SHP77 (cell line): ENCODE measurements around the gene FHAD1.
"Not testable (repeated sequence)": the region's sequence is repeated elsewhere in the genome, so short reads cannot be mapped to it uniquely, and the experiment has no call there.

Source experiments
- DNase-seq, 2 experiments: peaks; one replicate each; lab custom pipeline; 2025; lab: John Stamatoyannopoulos, UW

FHAD1 gene

GRCh38 chr1:15305468-15305770 is 58.4 kb downstream of the FHAD1 start:
- DNase-seq = no peak

GRCh38 chr1:15306352-15306751 is 59.3 kb downstream of the FHAD1 start:
- not testable (repeated sequence) for DNase-seq

- DNase-seq = no peak
These were observed 61.1 kb downstream of the FHAD1 start for GRCh38 chr1:15308135-15308534.

- DNase-seq = no peak
These were observed 61.6 kb downstream of the FHAD1 start for GRCh38 chr1:15308621-15309027.

GRCh38 chr1:15309687-15310086 is 62.7 kb downstream of the FHAD1 start:
- no peak for DNase-seq

GRCh38 chr1:15310544-15310943 is 63.5 kb downstream of the FHAD1 start:
- DNase-seq = no peak

GRCh38 chr1:15311122-15311822 is 64.2 kb downstream of the FHAD1 start:
- no peak for DNase-seq

- no peak for DNase-seq
These were observed 64.9 kb downstream of the FHAD1 start for GRCh38 chr1:15311880-15312279.

GRCh38 chr1:15312626-15313411 is 65.8 kb downstream of the FHAD1 start:
- no peak for DNase-seq

GRCh38 chr1:15314328-15315281 is 67.6 kb downstream of the FHAD1 start:
- no peak for DNase-seq

- no peak for DNase-seq
These were observed 68.8 kb downstream of the FHAD1 start for GRCh38 chr1:15315815-15316214.

- DNase-seq = no peak
These were observed 69.5 kb downstream of the FHAD1 start for GRCh38 chr1:15316510-15316909.

- DNase-seq = no peak
These were observed 73.2 kb downstream of the FHAD1 start for GRCh38 chr1:15320267-15320666.

GRCh38 chr1:15321601-15322000 is 74.6 kb downstream of the FHAD1 start:
- DNase-seq = no peak

- peak; percentile 80 to 86 for DNase-seq
These were observed 75.8 kb downstream of the FHAD1 start for GRCh38 chr1:15322648-15323350.

GRCh38 chr1:15323351-15323988 is 76.4 kb downstream of the FHAD1 start:
- DNase-seq = peak; percentile 52 to 67

- DNase-seq = no peak
These were observed 77.2 kb downstream of the FHAD1 start for GRCh38 chr1:15323989-15324868.

- DNase-seq = no peak
These were observed 77.9 kb downstream of the FHAD1 start for GRCh38 chr1:15324869-15325335.

GRCh38 chr1:15325375-15326085 is 78.5 kb downstream of the FHAD1 start:
- no peak for DNase-seq
